K562 (cell line): ENCODE measurements around the gene FMC1. TPM values are rescaled to one million over a fixed set of nuclear protein-coding genes. Genes with fewer than 3 reads are reported as not detected.

Experiments
- CAMTA2 ChIP-seq: fragments of 250-450 bp; sonication (Bioruptor Pico); conservative IDR thresholded peaks from 2 replicates; pipeline ENCODE4 v1.5.1; 2022
- CTCFL ChIP-seq: IDR thresholded peaks from 2 replicates; pipeline ENCODE4 v1.6.1; 2011; ENCODE audit warnings: borderline replicate concordance, low read depth, mild to moderate bottlenecking, moderate library complexity, low read length; ENCODE audit not compliant: insufficient read depth, poor library complexity, severe bottlenecking
- MBD1 ChIP-seq: fragments of 250-450 bp; sonication (Bioruptor Pico); IDR thresholded peaks from 2 replicates; pipeline ENCODE4 v1.8.0; 2022; ENCODE audit warnings: inconsistent platforms
- RAD51 ChIP-seq: fragments of 450-650 bp; IDR thresholded peaks from 2 replicates; pipeline ENCODE4 v1.7.1; 2016; ENCODE audit warnings: low read depth, mild to moderate bottlenecking, borderline replicate concordance
- SIN3B ChIP-seq: fragments of 450-650 bp; IDR thresholded peaks from 2 replicates; pipeline ENCODE4 v1.6.1; 2017; ENCODE audit warnings: low read depth, mild to moderate bottlenecking, moderate library complexity
- STAT6 ChIP-seq: sonication (generic); formaldehyde crosslinking; IDR thresholded peaks from 2 replicates; pipeline ENCODE4 v1.8.1; 2023; ENCODE audit warnings: mild to moderate bottlenecking, missing genetic modification reagents
- ZBTB7A ChIP-seq: IDR thresholded peaks from 2 replicates; pipeline ENCODE4 v1.6.1; 2011; ENCODE audit warnings: low read depth, mild to moderate bottlenecking, low read length, moderate library complexity, borderline replicate concordance; ENCODE audit not compliant: control insufficient read depth
- ZNF165 ChIP-seq: fragments of 250-450 bp; sonication (Bioruptor Pico); IDR thresholded peaks from 2 replicates; pipeline ENCODE4 v1.4.0; 2020; ENCODE audit warnings: borderline replicate concordance
- ZNF584 ChIP-seq: fragments of 200-800 bp; sonication (Bioruptor generic); IDR thresholded peaks from 2 replicates; pipeline ENCODE4 v1.6.1; 2016; ENCODE audit warnings: low read depth, mild to moderate bottlenecking, missing genetic modification characterization, missing compliant biosample characterization
- polyA plus RNA-seq, 8 experiments: library from polyadenylated mRNA; depleted of rRNA in 4 of 8; stranded (reverse) in 5 of 8; unstranded in 3 of 8; fragments of >200 nt; fragmentation: Nextera tagmentation in 2 of 8; fragmentation: Illumina TruSeq in 1 of 8; extraction: Ambion mirVana in 2 of 8; extraction: Trizol in 1 of 8; gene quantifications; 2 replicates each; pipeline versions ENCODE4 v1.2.1 to v1.2.3, GENCODE V29; 2011 to 2014; ENCODE audit warnings: inconsistent platforms in 1 of 8, missing spikeins in 1 of 8
- total RNA-seq, 7 experiments: library from RNA; depleted of rRNA in 6 of 7; stranded (reverse); fragments of >200 nt in 6 of 7; fragmentation: Illumina TruSeq in 2 of 7; extraction: Trizol in 2 of 7; gene quantifications; 2 replicates each; pipeline versions ENCODE4 v1.2.1 to v1.2.3, GENCODE V29; 2011 to 2021; ENCODE audit warnings: low replicate concordance in 1 of 7

Gene FMC1
- total and polyA plus RNA-seq, 9 of the 15 experiments (the other 6 are each of a cell fraction or from before 2014, with no cell fraction given), result 14.0 to 116 (median 29.0) TPM

- no peak for TF ChIP-seq ZBTB7A
- no peak for TF ChIP-seq SIN3B
- TF ChIP-seq CAMTA2 (CRISPR knock-in tag), result no peak
- no peak for TF ChIP-seq STAT6
- no peak for TF ChIP-seq ZNF165 (CRISPR knock-in tag)
- 0 out of 2 replicates have a peak, but pooled peaks have one; percentile 39 for TF ChIP-seq MBD1
- TF ChIP-seq ZNF584, result no peak; the same call in 1 of the 2 replicates
- peak; percentile 59 for TF ChIP-seq RAD51
- TF ChIP-seq CTCFL, result no peak
Measured at GRCh38 chr7:139330333-139331030, 10.7 kb upstream of the FMC1 start (continued).
